H1 (cell line): ENCODE measurements around the gene PEX5L. TPM values are rescaled to one million over a fixed set of nuclear protein-coding genes. Genes with fewer than 3 reads are reported as not detected.

Source experiments
- NANOG ChIP-seq: IDR thresholded peaks from 2 replicates; pipeline ENCODE4 v1.6.1; 2011; ENCODE audit warnings: low read length, low read depth, mild to moderate bottlenecking, inconsistent platforms; ENCODE audit not compliant: insufficient read depth, poor library complexity, severe bottlenecking
- TAF1 ChIP-seq: IDR thresholded peaks from 2 replicates; pipeline ENCODE4 v1.6.1; 2011; ENCODE audit warnings: mild to moderate bottlenecking, low read depth, low read length
- polyA plus RNA-seq, 7 experiments: library from polyadenylated mRNA; depleted of rRNA in 3 of 7; stranded (reverse) in 5 of 7; unstranded in 2 of 7; fragments of >200 nt in 5 of 7; fragments of 200-250 nt in 2 of 7; gene quantifications; 1 replicate in 5 of 7; 2 replicates in 1 of 7; 4 replicates in 1 of 7; pipeline versions ENCODE4 v1.2.1 to v1.2.3, GENCODE V29; 2011 to 2013; ENCODE audit warnings: missing spikeins in 2 of 7, mixed read lengths in 2 of 7
- total RNA-seq: library from RNA; stranded (reverse); fragmentation: NEBNext Ultra II Directional; extraction: Animal tissue kit (Norgen Biotek cat#: 25700); gene quantifications from 2 replicates; pipeline ENCODE4 v1.2.1, GENCODE V29; 2021

The PEX5L gene
- total and polyA plus RNA-seq, 2 of the 8 experiments (the other 6 are each of a cell fraction or from before 2014, with no cell fraction given) = 0.80 to 4.2 TPM

- no peak for TF ChIP-seq NANOG
- no peak for TF ChIP-seq TAF1
These were observed 240.3 kb downstream of the PEX5L start (continued) for GRCh38 chr3:179796421-179796820.
